ENCODE results near the gene CDC42EP3.

CDC42EP3 gene

GRCh38 chr2:37654419-37654818 lies 17.0 kb downstream of the CDC42EP3 start:
- no peak for TF ChIP-seq CTCF (IDR thresholded peaks at IDR 0.05; ENCODE audit: extremely low read depth, insufficient read depth, missing control alignments)
- no peak for DNase-seq (ENCODE audit: low spot score)
- in situ Hi-C loops (cut with MboI; ENCODE audit: low pct_unique_long_range_greater_than_20kb, low sequenced_read_pairs, unreplicated experiment), result no loop called here

- in situ Hi-C loops (cut with MboI; ENCODE audit: low pct_unique_long_range_greater_than_20kb, low sequenced_read_pairs, unreplicated experiment), result no loop called here
- no peak for DNase-seq (ENCODE audit: low spot score)
- no peak for TF ChIP-seq CTCF (IDR thresholded peaks at IDR 0.05; ENCODE audit: extremely low read depth, insufficient read depth, missing control alignments)
These were observed 17.6 kb downstream of the CDC42EP3 start for GRCh38 chr2:37653805-37654378.

- in situ Hi-C loops (cut with MboI; ENCODE audit: low pct_unique_long_range_greater_than_20kb, low sequenced_read_pairs, unreplicated experiment), result no loop called here
- no peak for TF ChIP-seq CTCF (IDR thresholded peaks at IDR 0.05; ENCODE audit: extremely low read depth, insufficient read depth, missing control alignments)
- no peak for DNase-seq (ENCODE audit: low spot score)
These were observed 18.3 kb downstream of the CDC42EP3 start for GRCh38 chr2:37653093-37653492.

GRCh38 chr2:37652199-37652640 lies 19.2 kb downstream of the CDC42EP3 start:
- in situ Hi-C loops (cut with MboI; ENCODE audit: low pct_unique_long_range_greater_than_20kb, low sequenced_read_pairs, unreplicated experiment), result no loop called here

GRCh38 chr2:37650548-37651093 lies 20.8 kb downstream of the CDC42EP3 start:
- TF ChIP-seq CTCF (IDR thresholded peaks at IDR 0.05; ENCODE audit: extremely low read depth, insufficient read depth, missing control alignments), result no peak
- in situ Hi-C loops (cut with MboI; ENCODE audit: low pct_unique_long_range_greater_than_20kb, low sequenced_read_pairs, unreplicated experiment), result no loop called here
- DNase-seq (ENCODE audit: low spot score), result no peak

More at GRCh38 chr2:37652199-37652640, 19.2 kb downstream of the CDC42EP3 start:
- no peak for DNase-seq (ENCODE audit: low spot score)
- TF ChIP-seq CTCF (IDR thresholded peaks at IDR 0.05; ENCODE audit: extremely low read depth, insufficient read depth, missing control alignments), result no peak

GRCh38 chr2:37649518-37649917 lies 21.9 kb downstream of the CDC42EP3 start:
- no peak for TF ChIP-seq CTCF (IDR thresholded peaks at IDR 0.05; ENCODE audit: extremely low read depth, insufficient read depth, missing control alignments)
- in situ Hi-C loops (cut with MboI; ENCODE audit: low pct_unique_long_range_greater_than_20kb, low sequenced_read_pairs, unreplicated experiment), result no loop called here
- DNase-seq (ENCODE audit: low spot score), result no peak
